ENCODE measurements around the gene IQUB. TPM values are rescaled to one million over a fixed set of nuclear protein-coding genes. Genes with fewer than 3 reads are reported as not detected.
A peak's percentile ranks its signal among the peaks of the same experiment; 100 is the strongest.

Gene IQUB
- total and polyA plus RNA-seq, 2 donors (not counting 1 experiment from before 2014, with no cell fraction given) = 0.09 to 0.83 TPM

GRCh38 chr7:123580406-123581161 lies 46.2 kb upstream of the IQUB start:
- Histone ChIP-seq H3K79me2 (ENCODE audit: control insufficient read depth, insufficient read depth, low read length) (no peaks in the 10 kb centered on the region), H3K4me3 (replicated peaks in 1 of 4; ENCODE audit: control extremely low read depth in 1 of 4, insufficient read depth in 1 of 4, low read depth in 3 of 4, low read length in 4 of 4) (no peak overlapping the region), H3K27ac (ENCODE audit: insufficient read depth, low read length) (no peak overlapping the region), H3K27me3 (ENCODE audit: control insufficient read depth, insufficient read depth, low read length) (no peaks in the 10 kb centered on the region), H3K9me3 (ENCODE audit: control insufficient read depth, insufficient read depth, low read depth, low read length) (no peaks in the 10 kb centered on the region), H3K4me1 (ENCODE audit: control insufficient read depth, extremely low read depth, insufficient read depth, low read length) (no peaks in the 10 kb centered on the region), H4K20me1 (ENCODE audit: control insufficient read depth, extremely low read depth, insufficient read depth, low read length) (no peaks in the 10 kb centered on the region), H3K36me3 (ENCODE audit: control insufficient read depth, insufficient read depth, low read length) (no peaks in the 10 kb centered on the region), H3K4me2 (ENCODE audit: extremely low read depth, insufficient read depth, low read length) (no peak overlapping the region), H2AFZ (ENCODE audit: low read length) (peak overlapping the region; percentile 50), H3K9ac (ENCODE audit: insufficient read depth, low read length) (no peak overlapping the region)
- peak; percentile 42 to 62 for DNase-seq (ENCODE audit: low read depth in 2 of 2)
- peak; percentile 89 to 94 for TF ChIP-seq CTCF (conservative IDR thresholded peaks at IDR 0.05 in 1 of 2, IDR thresholded peaks at IDR 0.05 in 1 of 2; ENCODE audit: low read depth in 1 of 2, low read length in 2 of 2)
- TF ChIP-seq EZH2 (IDR thresholded peaks at IDR 0.05; ENCODE audit: low read length, missing control alignments) = no peak

- no peak for DNase-seq (ENCODE audit: low read depth in 2 of 2)
- Histone ChIP-seq H2AFZ (ENCODE audit: low read length) (no peak overlapping the region), H3K4me2 (ENCODE audit: extremely low read depth, insufficient read depth, low read length) (no peak overlapping the region), H3K9ac (ENCODE audit: insufficient read depth, low read length) (no peak overlapping the region), H3K36me3 (ENCODE audit: control insufficient read depth, insufficient read depth, low read length) (no peaks in the 10 kb centered on the region), H3K4me1 (ENCODE audit: control insufficient read depth, extremely low read depth, insufficient read depth, low read length) (no peaks in the 10 kb centered on the region), H3K9me3 (ENCODE audit: control insufficient read depth, insufficient read depth, low read depth, low read length) (no peaks in the 10 kb centered on the region), H3K4me3 (replicated peaks in 1 of 4; ENCODE audit: control extremely low read depth in 1 of 4, insufficient read depth in 1 of 4, low read depth in 3 of 4, low read length in 4 of 4) (no peak overlapping the region), H3K27me3 (ENCODE audit: control insufficient read depth, insufficient read depth, low read length) (no peaks in the 10 kb centered on the region), H3K79me2 (ENCODE audit: control insufficient read depth, insufficient read depth, low read length) (no peaks in the 10 kb centered on the region), H3K27ac (ENCODE audit: insufficient read depth, low read length) (no peak overlapping the region), H4K20me1 (ENCODE audit: control insufficient read depth, extremely low read depth, insufficient read depth, low read length) (no peaks in the 10 kb centered on the region)
- TF ChIP-seq CTCF (conservative IDR thresholded peaks at IDR 0.05 in 1 of 2, IDR thresholded peaks at IDR 0.05 in 1 of 2; ENCODE audit: low read depth in 1 of 2, low read length in 2 of 2) (no peak), EZH2 (IDR thresholded peaks at IDR 0.05; ENCODE audit: low read length, missing control alignments) (no peak)
Observed at GRCh38 chr7:123579416-123579815, 45.0 kb upstream of the IQUB start.

GRCh38 chr7:123573896-123574467 lies 39.6 kb upstream of the IQUB start:
- Histone ChIP-seq H3K4me2 (ENCODE audit: extremely low read depth, insufficient read depth, low read length) (no peak overlapping the region), H3K9me3 (ENCODE audit: control insufficient read depth, insufficient read depth, low read depth, low read length) (no peaks in the 10 kb centered on the region), H3K79me2 (ENCODE audit: control insufficient read depth, insufficient read depth, low read length) (no peaks in the 10 kb centered on the region), H3K4me3 (replicated peaks in 1 of 4; ENCODE audit: control extremely low read depth in 1 of 4, insufficient read depth in 1 of 4, low read depth in 3 of 4, low read length in 4 of 4) (no peak overlapping the region), H3K4me1 (ENCODE audit: control insufficient read depth, extremely low read depth, insufficient read depth, low read length) (no peaks in the 10 kb centered on the region), H3K36me3 (ENCODE audit: control insufficient read depth, insufficient read depth, low read length) (no peaks in the 10 kb centered on the region), H3K9ac (ENCODE audit: insufficient read depth, low read length) (no peak overlapping the region), H3K27ac (ENCODE audit: insufficient read depth, low read length) (no peak overlapping the region), H4K20me1 (ENCODE audit: control insufficient read depth, extremely low read depth, insufficient read depth, low read length) (no peaks in the 10 kb centered on the region), H3K27me3 (ENCODE audit: control insufficient read depth, insufficient read depth, low read length) (no peaks in the 10 kb centered on the region), H2AFZ (ENCODE audit: low read length) (no peak overlapping the region)
- TF ChIP-seq EZH2 (IDR thresholded peaks at IDR 0.05; ENCODE audit: low read length, missing control alignments) (no peak), CTCF (conservative IDR thresholded peaks at IDR 0.05 in 1 of 2, IDR thresholded peaks at IDR 0.05 in 1 of 2; ENCODE audit: low read depth in 1 of 2, low read length in 2 of 2) (no peak)
- no peak for DNase-seq (ENCODE audit: low read depth in 2 of 2)
